Fibroblast of lung (primary cell): ENCODE measurements around the gene XRN2.

Source experiments
- EZH2 ChIP-seq: IDR thresholded peaks from 2 replicates; pipeline ENCODE4 v1.5.1; 2012; ENCODE audit warnings: low read length, control low read depth, mild to moderate bottlenecking; ENCODE audit errors: missing control alignments
- TF ChIP-seq, protein P1 (sequence below), 2 donors: IDR thresholded peaks in 1 of 2; conservative IDR thresholded peaks in 1 of 2; 1 replicate in 1 of 2; 2 replicates in 1 of 2; pipeline ENCODE4 v1.5.1; 2011 to 2012; ENCODE audit warnings: low read length in 2 of 2, control low read depth in 1 of 2, inconsistent platforms in 1 of 2, low read depth in 1 of 2, mild to moderate bottlenecking in 1 of 2

DNA sequence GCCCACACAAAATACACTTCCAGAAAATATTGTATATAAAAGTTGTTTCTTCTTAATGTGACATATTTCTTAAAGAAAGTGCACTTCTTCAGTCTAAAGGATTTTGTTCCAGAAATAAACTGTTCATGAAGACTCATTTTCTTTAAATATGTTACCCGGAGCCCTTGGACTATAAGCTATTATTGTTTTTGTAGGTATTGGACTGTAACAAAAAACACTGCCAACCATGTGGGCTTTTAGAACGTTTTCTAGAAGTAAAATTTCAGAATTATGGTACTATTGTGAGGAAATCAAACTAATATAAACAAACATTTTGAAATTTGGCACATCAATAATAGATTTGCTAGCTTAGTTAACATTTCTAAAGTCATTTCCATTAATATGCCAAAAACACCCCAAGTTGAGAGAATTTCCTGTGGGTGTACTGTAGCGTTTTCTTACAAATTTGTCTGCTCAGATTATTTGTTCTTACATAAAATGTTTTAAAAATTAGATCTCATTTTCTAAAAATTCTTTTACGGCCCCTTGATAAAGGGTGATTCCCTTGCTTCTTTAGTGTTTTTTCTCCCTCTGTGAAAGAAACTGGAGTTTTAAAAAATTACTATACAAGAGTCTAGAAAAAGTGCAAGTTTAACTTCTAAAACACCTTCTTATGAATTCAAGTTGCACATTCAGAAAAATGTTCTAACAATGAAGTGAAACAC, 90.8 kb downstream of the XRN2 start:
- TF ChIP-seq, protein P1, sequence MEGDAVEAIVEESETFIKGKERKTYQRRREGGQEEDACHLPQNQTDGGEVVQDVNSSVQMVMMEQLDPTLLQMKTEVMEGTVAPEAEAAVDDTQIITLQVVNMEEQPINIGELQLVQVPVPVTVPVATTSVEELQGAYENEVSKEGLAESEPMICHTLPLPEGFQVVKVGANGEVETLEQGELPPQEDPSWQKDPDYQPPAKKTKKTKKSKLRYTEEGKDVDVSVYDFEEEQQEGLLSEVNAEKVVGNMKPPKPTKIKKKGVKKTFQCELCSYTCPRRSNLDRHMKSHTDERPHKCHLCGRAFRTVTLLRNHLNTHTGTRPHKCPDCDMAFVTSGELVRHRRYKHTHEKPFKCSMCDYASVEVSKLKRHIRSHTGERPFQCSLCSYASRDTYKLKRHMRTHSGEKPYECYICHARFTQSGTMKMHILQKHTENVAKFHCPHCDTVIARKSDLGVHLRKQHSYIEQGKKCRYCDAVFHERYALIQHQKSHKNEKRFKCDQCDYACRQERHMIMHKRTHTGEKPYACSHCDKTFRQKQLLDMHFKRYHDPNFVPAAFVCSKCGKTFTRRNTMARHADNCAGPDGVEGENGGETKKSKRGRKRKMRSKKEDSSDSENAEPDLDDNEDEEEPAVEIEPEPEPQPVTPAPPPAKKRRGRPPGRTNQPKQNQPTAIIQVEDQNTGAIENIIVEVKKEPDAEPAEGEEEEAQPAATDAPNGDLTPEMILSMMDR (conservative IDR thresholded peaks at IDR 0.05 in 1 of 2, IDR thresholded peaks at IDR 0.05 in 1 of 2; ENCODE audit: low read depth in 1 of 2, low read length in 2 of 2), result no peak
- no peak for TF ChIP-seq EZH2
